IPS-11a (cell line): ENCODE data around the gene INO80D.
"Not testable (repeated sequence)": the region's sequence is repeated elsewhere in the genome, so short reads cannot be mapped to it uniquely, and the experiment has no call there.

Experiments
- H3K4me3 ChIP-seq: one replicate; pipeline ENCODE4 v1.5.1; 2013; ENCODE audit warnings: low read depth, low read length, control low read depth

Gene INO80D

GRCh38 chr2:206085742-206086445 lies at the start of gene INO80D:
Gene INO80D, minus strand, starts transcription at chr2:206086174. Its CDS starts 23,158 bp downstream, at chr2:206063016.
- peak within 1 kb of the TSS; percentile 87 for H3K4me3 ChIP-seq

DNA sequence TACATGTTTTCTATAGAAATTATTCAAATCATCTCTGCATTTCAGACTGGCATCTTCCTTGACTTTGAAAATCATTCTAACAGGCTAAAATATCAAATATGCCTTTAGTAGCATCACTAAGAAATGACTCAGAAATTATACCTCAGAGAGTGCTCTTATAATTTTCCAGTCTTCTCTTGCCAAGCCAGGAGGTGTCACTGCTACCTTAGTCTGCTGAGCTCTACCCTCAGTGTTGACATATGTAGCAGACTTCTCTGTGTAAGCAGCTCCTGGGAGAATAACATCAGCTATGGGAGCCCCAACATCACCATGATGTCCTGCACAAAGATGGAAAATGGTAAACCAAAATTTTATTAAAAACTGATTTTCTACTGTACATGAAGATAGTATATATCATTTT lies 41.7 kb upstream of the INO80D start:
- no peak overlapping the region for H3K4me3 ChIP-seq

DNA sequence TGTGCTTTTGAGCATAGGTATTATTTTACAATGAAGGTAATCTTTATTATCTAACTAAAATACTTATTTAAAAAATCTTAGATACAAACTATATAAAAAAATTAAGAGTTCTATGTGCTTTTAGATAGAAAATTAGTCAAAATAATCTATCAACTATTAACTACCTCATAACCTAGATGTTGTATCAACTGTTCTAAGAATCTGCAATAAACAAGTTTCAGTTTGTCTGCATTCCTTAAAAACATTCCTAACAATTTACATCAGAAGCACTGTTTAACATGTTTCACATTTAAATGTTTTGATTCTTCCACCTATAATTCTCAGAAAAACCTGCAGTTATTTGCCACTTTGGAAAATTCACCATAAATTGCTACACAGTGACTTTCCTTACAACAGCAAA lies 39.9 kb upstream of the INO80D start:
- H3K4me3 ChIP-seq, result no peak overlapping the region

DNA sequence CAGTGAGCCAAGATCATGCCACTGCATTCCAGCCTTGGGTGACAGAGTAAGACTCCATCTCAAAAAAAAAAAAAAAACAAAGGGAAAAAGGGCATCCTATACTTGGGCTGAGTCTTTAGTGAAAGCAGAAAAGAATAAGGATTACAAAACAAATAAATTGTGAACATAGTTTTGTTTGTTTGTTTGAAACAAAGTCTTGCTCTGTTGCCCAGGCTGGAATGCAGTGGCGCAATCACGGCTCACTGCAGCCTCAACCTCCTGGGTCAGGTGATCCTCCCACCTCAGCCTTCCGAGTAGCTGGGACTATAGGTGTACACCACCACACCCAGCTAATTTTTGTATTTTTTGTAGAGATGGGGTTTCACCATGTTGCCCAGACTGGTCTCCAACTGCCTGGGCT lies 36.6 kb upstream of the INO80D start:
- H3K4me3 ChIP-seq, result not testable (repeated sequence)

DNA sequence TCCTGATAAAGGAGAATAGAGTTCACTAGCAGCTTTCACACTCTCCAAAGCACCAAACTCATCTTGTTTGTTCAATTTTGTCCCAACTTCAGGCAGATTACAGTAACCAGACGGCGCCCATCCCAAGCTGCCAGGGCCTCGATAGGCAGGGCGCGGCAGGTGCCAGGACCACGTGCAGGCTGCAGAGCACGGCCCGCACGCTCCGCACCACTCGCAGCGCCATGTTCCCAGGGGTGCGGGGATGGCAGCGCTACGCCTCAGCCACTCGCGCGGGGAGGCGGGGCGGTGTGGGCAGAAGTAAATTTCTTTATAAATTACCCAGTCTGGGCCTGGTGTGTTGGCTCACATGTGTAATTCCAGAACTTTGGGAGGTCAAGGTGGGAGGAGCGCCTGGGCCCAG lies 30.3 kb upstream of the INO80D start:
- no peak overlapping the region for H3K4me3 ChIP-seq

DNA sequence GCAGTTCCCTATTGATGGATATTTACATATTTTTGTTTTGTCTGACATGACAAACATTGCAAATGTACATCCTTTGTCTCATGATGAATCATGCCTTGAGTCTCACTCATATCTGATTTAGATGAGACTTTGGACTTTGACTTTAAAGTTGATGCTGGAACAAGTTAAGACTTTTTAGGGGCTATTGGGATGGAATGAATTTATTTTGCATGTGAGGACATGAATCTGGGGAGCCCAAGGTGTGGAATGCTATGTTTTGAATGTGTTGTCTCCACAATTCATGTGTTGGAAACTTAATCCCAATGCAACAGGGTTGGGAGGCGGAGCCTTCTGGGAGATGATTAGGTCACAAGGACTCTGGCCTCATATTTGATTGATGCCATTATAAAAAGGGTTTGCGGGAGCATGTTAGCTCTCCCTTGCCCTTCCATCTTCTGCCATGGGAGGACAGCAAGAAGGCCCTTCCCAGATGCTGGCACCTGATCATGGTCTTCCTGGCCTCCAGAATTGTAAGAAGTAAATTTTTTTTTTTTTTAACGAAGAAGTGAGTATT lies 29.1 kb upstream of the INO80D start:
- H3K4me3 ChIP-seq, result no peak overlapping the region

GRCh38 chr2:206112846-206113547 lies 27.0 kb upstream of the INO80D start:
- no peak overlapping the region for H3K4me3 ChIP-seq

GRCh38 chr2:206112108-206112507 lies 26.1 kb upstream of the INO80D start:
- H3K4me3 ChIP-seq, result no peak overlapping the region

DNA sequence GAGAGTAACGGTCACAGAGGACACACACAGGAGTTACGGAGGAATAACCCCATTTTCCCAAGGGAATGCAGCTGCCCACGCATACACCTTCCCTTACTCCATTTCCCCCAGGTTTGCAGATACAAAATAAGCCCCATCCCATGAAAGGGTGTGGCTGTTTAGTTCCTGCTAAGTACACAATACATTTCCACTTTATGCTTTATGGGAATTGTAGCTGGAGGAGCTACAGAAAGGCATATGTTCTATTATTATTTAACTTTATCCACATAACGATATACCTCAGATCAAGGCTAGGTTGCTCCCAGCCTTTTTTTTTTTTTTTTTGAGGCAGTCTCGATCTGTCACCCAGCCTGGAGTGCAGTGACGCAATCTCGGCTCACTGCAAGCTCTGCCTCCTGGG lies 22.7 kb upstream of the INO80D start:
- H3K4me3 ChIP-seq, result no peak overlapping the region

DNA sequence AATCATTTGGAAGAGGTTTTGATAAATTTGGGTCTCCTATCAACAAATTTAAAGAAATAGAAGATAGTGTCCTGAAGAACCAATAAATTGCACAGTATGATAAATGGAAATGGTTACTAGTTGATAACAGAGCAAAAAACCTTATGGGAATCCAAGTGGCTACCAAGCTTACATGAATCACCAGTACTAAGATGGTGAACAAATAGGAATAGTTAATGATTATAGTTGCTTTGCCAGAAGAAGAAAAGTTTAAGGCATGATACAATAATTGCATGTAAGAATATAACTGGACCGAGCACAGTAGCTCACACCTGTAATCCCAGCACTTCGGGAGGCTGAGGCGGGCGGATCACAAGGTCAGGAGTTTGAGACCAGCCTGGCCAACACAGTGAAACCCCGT lies 19.6 kb upstream of the INO80D start:
- H3K4me3 ChIP-seq, result no peak overlapping the region

DNA sequence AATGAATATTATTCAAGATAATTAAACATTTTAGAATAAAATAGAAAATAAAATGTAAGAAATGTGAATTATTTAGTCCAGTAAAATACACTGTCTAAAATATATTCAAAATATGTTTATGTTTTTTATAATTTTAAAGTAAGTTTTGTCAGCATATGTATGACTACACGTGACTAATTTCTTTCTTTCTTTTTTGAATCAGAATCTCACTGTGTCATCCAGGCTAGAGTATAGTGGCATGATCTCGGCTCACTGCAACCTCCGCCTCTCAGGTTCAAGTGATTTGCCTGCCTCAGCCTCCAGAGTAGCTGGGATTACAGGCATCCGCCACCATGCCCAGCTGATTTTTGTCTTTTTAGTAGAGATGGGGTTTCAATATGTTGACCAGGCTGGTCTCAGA lies 19.1 kb upstream of the INO80D start:
- H3K4me3 ChIP-seq, result no peak overlapping the region

- H3K4me3 ChIP-seq, result not testable (repeated sequence)
Measured at GRCh38 chr2:206098872-206099271, 12.9 kb upstream of the INO80D start.

GRCh38 chr2:206098471-206098870 lies 12.5 kb upstream of the INO80D start:
- H3K4me3 ChIP-seq, result no peak overlapping the region

- no peak overlapping the region for H3K4me3 ChIP-seq
Measured at GRCh38 chr2:206096876-206097275, 10.9 kb upstream of the INO80D start.

- no peak overlapping the region for H3K4me3 ChIP-seq
Measured at GRCh38 chr2:206095536-206096332, 9.8 kb upstream of the INO80D start.

DNA sequence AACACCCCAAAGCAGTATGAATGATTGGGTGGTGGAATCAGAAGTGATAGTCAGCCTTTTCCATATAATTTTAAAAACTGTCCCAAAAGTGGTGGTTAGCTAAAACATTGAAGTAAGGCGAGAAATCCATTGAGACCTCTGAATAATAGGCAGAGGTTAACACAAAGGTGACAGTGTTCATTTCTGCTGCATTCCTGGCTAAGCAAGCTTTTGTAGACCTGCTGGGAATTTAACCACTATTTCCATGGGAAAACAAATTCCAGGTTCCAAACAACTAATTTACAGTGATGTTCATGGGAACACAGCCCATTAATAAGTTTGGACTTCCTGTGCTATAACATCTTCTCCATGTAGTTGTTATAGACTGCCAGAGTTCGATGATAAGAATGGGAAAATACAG lies 6.3 kb upstream of the INO80D start:
- no peak overlapping the region for H3K4me3 ChIP-seq

DNA sequence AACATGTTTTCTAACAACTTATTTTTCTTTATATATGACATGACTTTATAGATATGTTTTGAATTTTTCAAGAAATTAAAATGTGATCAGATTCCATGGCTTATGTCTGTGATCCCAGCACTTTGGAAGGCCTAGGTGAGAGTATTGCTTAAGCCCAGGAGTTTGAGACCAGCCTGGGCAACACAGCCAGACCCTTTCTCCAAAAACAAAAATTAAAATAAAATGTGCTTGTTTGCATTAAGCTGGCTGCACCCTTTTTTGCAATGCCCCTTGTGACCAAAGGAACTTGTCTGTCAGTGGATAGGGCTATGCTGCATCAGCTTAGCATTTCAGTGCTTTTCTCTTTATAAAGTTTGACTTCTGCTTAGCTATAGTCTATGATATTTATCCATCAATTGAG lies 2.3 kb upstream of the INO80D start:
- H3K4me3 ChIP-seq, result no peak overlapping the region

- H3K4me3 ChIP-seq, result peak overlapping the region; percentile 87
Measured at GRCh38 chr2:206086716-206087350, 859 bp upstream of the INO80D start.

- H3K4me3 ChIP-seq, result peak overlapping the region; percentile 87
Measured at GRCh38 chr2:206084870-206085741, 868 bp downstream of the INO80D start.

- peak overlapping the region; percentile 87 for H3K4me3 ChIP-seq
Measured at GRCh38 chr2:206084439-206084869, 1.5 kb downstream of the INO80D start.
